Activated CD8-positive, alpha-beta T cell treated with anti-CD3 and anti-CD28 coated beads for 36 hours (primary cell): ENCODE measurements around the gene HS6ST1. TPM values are rescaled to one million over a fixed set of nuclear protein-coding genes. Genes with fewer than 3 reads are reported as not detected.

Source experiments
- ATAC-seq: fragments of 200-7000 bp; cut with Tn5 transposase; one replicate; pipeline ENCODE4 v1.10.0; 2021; ENCODE audit warnings: mild to moderate bottlenecking, moderate library complexity
- CTCF ChIA-PET: fragments of 350-600 bp; sonication (Branson Sonifier 250); formaldehyde crosslinking; loops from one replicate; lab custom pipeline; 2021; ENCODE audit warnings: antibody characterized with exemption; lab: Charles Lee
- POLR2A ChIA-PET: fragments of 350-600 bp; sonication (Branson Sonifier 250); formaldehyde crosslinking; loops from one replicate; lab custom pipeline; 2021; ENCODE audit warnings: antibody characterized with exemption; lab: Charles Lee
- DNase-seq: peaks from one replicate; pipeline ENCODE4 v3.0.0-alpha.2; 2020
- H3K27ac Mint-ChIP-seq: one replicate; pipeline ENCODE4 v1.8.0; 2021; ENCODE audit warnings: mild to moderate bottlenecking, mixed read lengths
- H3K27me3 Mint-ChIP-seq: one replicate; pipeline ENCODE4 v1.8.0; 2021; ENCODE audit warnings: mixed read lengths
- H3K36me3 Mint-ChIP-seq: one replicate; pipeline ENCODE4 v1.8.0; 2021; ENCODE audit warnings: low read depth, mixed read lengths
- H3K4me1 Mint-ChIP-seq: one replicate; pipeline ENCODE4 v1.8.0; 2021; ENCODE audit warnings: low read depth, mixed read lengths
- H3K4me3 Mint-ChIP-seq: one replicate; pipeline ENCODE4 v1.8.0; 2021; ENCODE audit warnings: mild to moderate bottlenecking, moderate library complexity, mixed read lengths
- H3K9me3 Mint-ChIP-seq: one replicate; pipeline ENCODE4 v1.8.0; 2021; ENCODE audit warnings: mixed read lengths
- CTCF ChIP-seq: fragments of 200-600 bp; IDR thresholded peaks from one replicate; pipeline ENCODE4 v1.8.0; 2022; ENCODE audit warnings: antibody characterized with exemption, mild to moderate bottlenecking
- intact Hi-C: fragments of 100-400 bp; cut with micrococcal nuclease; formaldehyde crosslinking; loops from one replicate; pipeline ENCODE4 v1.10.0; 2022
- total RNA-seq, 2 experiments: library from RNA; stranded (reverse); gene quantifications; one replicate each; pipeline ENCODE4 v1.2.3, GENCODE V29; 2021

Gene HS6ST1
- total RNA-seq, 2 experiments from 2014 or later = 12.5 to 13.0 TPM

- ChIA-PET CTCF (no interaction called here), POLR2A (no interaction called here)
- DNase-seq = no peak
- peaks cover 10% of the 10 kb centered on the region for H3K9me3 Mint-ChIP-seq
- peaks cover 4% of the 10 kb centered on the region for H3K27me3 Mint-ChIP-seq
- peaks cover 8% of the 10 kb centered on the region for H3K4me1 Mint-ChIP-seq
- peaks cover 8% of the 10 kb centered on the region for H3K36me3 Mint-ChIP-seq
- no peak overlapping the region for H3K27ac Mint-ChIP-seq
- TF ChIP-seq CTCF = no peak
- no peak for ATAC-seq
- H3K4me3 Mint-ChIP-seq = no peak overlapping the region
- intact Hi-C loops = no loop called here
Measured at GRCh38 chr2:128327180-128327964, 8.7 kb upstream of the HS6ST1 start.

GRCh38 chr2:128326346-128326745 is 7.7 kb upstream of the HS6ST1 start:
- Mint-ChIP-seq H3K9me3 (peaks cover under 1% of the 10 kb centered on the region), H3K4me3 (no peak overlapping the region), H3K36me3 (no peaks in the 10 kb centered on the region), H3K27me3 (no peaks in the 10 kb centered on the region), H3K27ac (no peak overlapping the region), H3K4me1 (peaks cover 11% of the 10 kb centered on the region)
- CTCF ChIA-PET = no interaction called here
- DNase-seq (no peak), ATAC-seq (no peak)
- TF ChIP-seq CTCF = no peak
- intact Hi-C loops = no loop called here
- POLR2A ChIA-PET = no interaction called here

- ATAC-seq (no peak), DNase-seq (no peak)
- ChIA-PET CTCF (no interaction called here), POLR2A (interaction anchor here (1.5 kb wide), 1 partner anchor 7 kb away, joined by 4 read pairs; no protein-coding TSS in a partner anchor)
- H3K4me3 Mint-ChIP-seq = no peak overlapping the region
- intact Hi-C loops = no loop called here
- H3K4me1 Mint-ChIP-seq = peaks cover 13% of the 10 kb centered on the region
- no peaks in the 10 kb centered on the region for H3K36me3 Mint-ChIP-seq
- H3K9me3 Mint-ChIP-seq = no peaks in the 10 kb centered on the region
- peaks cover 1% of the 10 kb centered on the region for H3K27me3 Mint-ChIP-seq
- H3K27ac Mint-ChIP-seq = no peak overlapping the region
- no peak for TF ChIP-seq CTCF
Measured at GRCh38 chr2:128325611-128326181, 7.0 kb upstream of the HS6ST1 start.

GRCh38 chr2:128324897-128325410 is 6.3 kb upstream of the HS6ST1 start:
- DNase-seq = no peak
- peaks cover 4% of the 10 kb centered on the region for H3K27me3 Mint-ChIP-seq
- intact Hi-C loops = no loop called here
- ATAC-seq = no peak
- no peak for TF ChIP-seq CTCF
- ChIA-PET POLR2A (interaction anchor here (0.9 to 1.5 kb wide), 2 partner anchors 8 to 9 kb away, joined by 3 to 4 read pairs; no protein-coding TSS in a partner anchor), CTCF (no interaction called here)
- H3K4me3 Mint-ChIP-seq = no peak overlapping the region
- no peaks in the 10 kb centered on the region for H3K36me3 Mint-ChIP-seq
- H3K9me3 Mint-ChIP-seq = no peaks in the 10 kb centered on the region
- H3K27ac Mint-ChIP-seq = no peak overlapping the region
- peaks cover 13% of the 10 kb centered on the region for H3K4me1 Mint-ChIP-seq
